GM19328 (cell line): Measurements from ENCODE around the gene NFATC1.

Source experiments
- ATAC-seq: cut with Tn5 transposase; IDR thresholded peaks from one replicate; pipeline ENCODE4 v1.9.1; 2021; ENCODE audit warnings: mild to moderate bottlenecking, moderate library complexity; ENCODE audit not compliant: unreplicated experiment

NFATC1 gene

DNA sequence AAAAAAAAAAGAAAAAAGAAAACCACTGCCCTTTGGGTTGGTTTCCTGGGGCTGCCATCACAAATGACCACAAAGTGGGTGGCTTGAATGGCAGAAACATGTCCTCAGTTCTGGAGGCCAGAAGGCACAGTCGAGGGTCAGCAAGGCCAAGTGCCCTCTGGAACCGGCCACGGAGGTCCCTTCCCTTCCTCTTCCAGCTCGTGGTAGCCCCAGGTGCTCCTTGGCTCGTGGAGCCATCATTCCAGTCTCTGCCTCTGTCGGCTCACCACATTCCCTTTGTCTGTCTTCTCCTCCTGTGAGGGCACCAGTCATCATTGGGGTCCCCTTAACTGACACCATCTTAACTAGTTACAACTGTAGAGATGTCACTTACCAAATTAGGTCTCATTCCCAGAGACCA is 8.5 kb upstream of the NFATC1 start:
- no peak for ATAC-seq

DNA sequence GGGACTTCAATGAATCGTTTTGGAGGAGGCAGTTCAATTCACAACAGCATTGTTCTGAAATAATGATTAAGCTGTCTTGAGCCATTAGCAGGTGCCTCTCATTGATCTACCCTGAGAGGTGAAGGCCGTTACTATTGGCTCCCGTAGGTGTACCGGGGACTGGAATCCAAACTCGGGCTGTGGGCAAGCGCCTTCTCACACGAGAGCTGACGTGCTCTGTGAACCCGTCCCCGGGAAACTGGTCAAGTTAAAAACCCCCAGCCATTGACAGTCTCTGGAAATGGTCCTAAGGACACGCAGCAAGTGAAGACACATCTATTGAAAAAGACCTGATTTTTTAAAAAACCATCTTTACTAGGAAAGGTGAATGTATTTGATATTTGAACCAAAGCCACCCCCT is 8.1 kb upstream of the NFATC1 start:
- no peak for ATAC-seq

DNA sequence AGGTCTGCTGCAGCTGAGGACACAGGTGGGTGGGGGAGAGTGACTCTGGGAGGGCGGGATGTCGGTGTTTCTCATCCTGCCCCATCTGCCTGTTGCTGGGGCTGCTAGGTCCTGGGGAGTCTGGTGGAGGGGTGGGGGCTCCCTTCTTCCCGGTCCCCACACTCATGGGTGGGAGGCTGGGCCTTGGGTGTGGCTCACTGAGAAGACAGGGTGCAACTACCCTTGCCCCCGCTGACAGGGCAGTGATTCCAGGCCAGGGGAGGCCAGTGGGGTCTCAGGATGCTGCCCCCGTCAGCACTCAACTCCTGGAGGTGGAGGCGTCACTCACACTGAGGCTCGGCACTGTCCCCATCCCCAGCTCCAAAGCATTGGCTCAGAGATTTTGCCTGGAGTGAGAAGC is 7.7 kb upstream of the NFATC1 start:
- no peak for ATAC-seq

DNA sequence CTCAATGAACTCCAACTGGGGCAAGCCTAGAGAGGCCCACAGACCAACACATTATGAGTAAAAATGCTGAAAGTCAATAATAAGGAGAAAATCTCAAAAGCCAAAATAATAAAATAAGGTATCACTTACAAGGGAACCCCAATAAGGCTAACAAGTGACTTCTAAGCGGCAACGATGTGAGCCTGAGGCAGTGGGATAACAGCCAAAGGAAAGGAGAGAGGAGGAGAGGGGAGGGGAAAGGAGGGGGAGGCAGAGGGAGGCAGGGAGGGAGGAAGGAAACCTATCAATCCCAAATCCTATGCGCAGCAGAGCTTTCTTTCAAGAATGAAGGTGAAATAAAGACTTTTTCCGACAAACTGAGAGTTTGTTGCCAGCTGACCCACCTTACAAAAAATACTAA is 6.0 kb upstream of the NFATC1 start:
- no peak for ATAC-seq

DNA sequence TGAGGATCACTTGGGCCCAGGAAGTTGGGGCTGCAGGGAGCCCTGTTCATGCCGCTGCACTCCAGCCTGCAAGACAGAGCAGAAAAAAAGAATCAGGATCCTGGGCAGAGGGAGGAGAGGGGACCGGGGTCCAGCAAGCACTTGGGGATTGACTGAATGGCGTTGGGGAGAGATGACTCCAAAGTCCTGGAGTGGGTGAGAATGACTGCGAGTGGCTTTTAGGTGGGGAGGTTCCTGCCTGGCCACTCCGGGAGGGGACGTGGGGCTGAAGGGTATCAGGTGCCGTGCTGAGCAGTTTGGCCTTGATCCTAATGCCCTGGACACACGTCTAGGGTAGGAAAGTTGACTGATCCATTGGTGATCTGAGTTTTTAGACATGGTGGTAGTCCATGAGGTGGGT is 3.5 kb upstream of the NFATC1 start:
- ATAC-seq, result no peak

DNA sequence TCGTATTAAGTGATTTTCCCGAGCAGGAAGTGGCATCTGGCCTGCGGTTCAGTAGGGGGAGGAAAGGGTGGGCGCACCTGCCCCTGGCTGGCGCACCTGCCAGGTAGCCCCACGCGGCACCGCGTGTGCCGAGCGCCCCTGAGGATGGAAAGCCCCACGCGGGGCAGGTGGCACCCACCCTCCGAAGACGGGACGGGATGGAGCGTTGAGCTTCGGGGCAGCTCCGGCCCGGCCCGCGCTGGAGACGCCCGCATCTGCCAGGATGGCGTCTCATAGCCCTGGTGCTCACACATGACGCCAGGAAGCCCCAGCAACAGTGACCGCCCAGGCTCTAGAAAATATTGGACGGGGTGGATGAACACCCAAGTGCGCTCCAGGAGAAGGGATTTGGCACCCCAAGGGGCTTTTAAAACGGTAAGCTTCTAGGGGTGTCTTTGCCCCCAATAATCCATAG is 2.5 kb upstream of the NFATC1 start:
- no peak for ATAC-seq

DNA sequence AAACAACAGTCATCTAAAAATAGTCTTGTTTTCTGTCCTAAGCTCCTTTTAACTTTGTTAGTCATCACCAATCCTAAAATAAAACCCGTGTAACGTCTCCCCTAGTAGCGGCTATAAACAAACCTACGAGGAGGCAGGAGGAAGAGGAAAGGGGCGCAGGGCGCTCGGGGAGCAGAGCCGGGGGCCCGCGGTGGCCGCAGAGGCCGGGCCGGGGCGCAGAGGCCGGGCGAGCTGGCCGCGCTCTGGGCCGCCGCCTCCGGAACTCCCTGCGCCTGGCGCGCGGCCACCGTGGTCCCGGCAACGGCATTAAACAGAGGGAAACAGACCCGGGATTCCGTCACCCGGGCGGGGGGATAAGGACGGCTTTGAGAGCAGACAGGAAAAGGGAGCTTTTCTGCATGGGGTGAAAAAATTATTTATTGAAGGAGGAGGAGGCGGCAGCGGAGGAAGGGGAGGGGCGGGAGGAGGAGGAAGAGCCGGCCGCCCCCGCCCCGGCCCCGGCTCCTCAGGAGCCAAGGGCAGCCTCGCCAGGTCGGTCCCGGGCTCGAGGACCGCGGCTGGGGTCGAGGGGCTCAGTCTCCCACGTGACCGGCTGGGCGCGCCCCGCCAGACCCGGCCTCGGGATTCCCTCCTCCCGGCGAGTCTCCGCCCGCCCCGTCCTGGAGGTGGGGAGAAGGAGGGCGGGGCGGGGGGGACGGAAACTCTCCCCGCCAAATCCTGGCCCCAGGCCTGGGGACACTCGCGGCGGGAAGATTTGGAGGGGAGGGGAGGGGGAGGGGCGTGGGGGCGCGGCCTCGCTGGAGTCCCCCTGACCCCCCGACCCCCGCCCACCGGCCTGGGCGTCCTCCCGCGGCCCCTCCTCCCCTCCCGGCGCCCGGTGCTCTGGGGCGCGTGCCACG is 1.8 kb upstream of the NFATC1 start:
- no peak for ATAC-seq

DNA sequence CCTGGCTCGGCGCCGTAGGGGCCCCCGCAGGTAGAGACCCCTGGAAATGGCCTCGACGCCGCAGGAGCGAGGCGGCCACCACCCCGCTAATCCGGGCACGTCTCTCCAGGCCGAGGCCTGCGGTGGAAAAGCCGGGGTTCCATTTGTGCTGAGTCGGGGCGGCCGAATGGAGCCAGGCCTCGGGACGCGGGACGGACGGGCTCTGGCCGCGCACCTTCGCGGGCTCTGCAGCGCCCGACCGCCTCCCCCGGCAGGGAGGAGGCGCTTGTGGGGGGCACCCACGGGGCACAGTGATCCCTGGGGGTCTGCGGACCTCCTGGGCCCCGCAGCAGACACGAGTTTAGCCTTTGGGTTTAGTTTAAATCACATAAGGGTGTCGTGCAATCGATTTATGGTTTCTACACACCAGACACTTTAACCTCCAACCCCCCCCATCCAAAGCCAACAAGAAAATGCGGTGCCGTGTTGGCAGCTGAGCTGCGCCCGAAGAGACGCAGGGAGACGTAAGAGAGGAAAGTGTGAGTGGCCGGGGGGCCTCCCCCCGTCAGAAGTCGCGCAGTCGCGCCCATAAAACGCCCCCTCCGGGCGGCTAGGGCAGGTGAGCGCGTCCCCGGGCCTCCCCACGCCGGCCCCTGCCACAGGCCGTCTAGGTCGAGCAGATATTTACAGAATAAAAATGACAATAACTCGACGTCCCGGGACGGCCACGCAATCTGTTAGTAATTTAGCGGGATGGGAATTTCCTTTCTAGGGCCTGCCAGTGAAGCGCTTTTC is 1.0 kb upstream of the NFATC1 start:
- no peak for ATAC-seq

DNA sequence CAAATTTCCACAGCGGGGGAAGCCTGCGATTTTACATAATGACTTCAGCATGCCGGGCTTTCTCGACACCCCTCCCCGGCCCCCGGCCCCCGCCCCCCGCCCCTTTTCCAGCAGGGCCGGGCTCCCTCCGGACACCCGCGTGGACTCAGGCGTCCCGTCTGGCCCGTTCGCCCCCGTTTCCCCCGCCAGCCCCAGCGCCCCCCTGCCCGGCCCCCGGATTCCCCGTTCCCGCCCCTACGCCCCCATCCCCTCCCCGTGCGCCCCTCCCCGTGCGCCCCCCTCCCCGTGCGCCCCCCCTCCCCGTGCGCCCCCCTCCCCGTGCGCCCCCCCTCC is 456 bp upstream of the NFATC1 start:
- no peak for ATAC-seq

DNA sequence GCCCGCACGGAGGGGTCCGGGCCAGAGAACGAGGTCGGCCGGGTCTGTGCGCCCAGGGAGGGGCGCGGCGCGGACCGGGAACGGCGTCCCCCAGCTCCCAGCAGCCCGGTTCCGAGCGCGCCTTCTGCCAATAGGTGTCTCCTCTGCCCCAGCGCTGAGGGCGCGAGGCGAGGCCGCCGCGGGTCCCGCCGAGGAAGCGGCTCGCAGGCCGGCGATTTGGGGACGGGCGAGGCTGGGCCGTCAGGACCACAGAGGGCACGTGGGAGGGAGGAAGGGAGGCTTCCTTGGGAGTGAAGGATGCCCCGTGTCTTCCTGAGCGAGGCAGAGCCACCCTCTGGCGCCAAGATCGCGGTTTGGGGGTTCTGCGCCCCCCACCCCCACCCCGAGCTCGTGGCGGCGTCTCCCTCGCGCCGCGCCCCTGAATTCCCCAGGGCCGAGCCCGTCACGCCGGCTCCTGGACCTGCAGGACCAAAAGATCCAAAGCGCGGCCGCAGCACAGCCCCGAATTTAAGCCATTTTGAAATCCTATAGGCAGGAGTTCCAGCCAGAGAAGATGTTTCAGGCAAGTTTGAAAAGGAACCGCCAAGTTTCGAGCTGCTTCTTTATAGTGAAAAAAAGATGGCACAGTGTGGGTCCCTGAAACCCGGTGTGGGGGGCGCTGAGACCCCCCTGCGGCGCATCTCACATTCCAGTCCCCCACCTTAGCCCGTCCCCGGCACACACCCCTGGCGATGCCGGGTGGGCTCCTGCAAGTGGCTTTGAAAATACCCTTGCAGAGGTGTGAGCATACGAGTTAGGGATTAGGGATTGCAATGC is 909 bp downstream of the NFATC1 start:
- ATAC-seq, result peak; percentile 27

DNA sequence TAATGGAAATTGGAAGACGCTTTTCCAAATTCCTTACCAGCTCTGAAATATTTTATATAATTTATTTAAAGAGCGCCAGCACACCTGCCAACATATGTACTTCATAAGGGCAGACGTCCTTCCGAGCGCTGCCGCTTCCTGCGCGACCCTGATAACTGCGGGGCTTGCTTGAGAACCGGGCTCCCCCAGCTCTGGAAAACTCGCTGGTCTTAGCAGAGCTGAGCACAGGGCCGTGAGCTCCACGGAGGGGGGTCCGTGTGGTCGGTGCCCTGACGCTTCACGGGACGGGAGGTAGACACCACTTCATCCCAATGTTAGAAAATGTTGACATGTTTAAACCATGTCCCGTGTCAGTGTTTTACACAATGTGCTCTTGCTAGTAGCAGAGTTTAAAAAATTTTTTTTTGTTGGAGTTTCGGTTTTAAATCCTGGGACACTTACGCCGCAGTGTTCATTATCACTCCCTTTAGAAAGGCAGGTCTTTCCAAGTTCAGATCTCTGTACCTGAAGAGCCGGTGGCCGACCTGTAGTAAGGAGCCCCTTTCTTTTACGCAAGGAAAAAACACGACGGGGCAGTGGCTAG is 1.6 kb downstream of the NFATC1 start:
- no peak for ATAC-seq

DNA sequence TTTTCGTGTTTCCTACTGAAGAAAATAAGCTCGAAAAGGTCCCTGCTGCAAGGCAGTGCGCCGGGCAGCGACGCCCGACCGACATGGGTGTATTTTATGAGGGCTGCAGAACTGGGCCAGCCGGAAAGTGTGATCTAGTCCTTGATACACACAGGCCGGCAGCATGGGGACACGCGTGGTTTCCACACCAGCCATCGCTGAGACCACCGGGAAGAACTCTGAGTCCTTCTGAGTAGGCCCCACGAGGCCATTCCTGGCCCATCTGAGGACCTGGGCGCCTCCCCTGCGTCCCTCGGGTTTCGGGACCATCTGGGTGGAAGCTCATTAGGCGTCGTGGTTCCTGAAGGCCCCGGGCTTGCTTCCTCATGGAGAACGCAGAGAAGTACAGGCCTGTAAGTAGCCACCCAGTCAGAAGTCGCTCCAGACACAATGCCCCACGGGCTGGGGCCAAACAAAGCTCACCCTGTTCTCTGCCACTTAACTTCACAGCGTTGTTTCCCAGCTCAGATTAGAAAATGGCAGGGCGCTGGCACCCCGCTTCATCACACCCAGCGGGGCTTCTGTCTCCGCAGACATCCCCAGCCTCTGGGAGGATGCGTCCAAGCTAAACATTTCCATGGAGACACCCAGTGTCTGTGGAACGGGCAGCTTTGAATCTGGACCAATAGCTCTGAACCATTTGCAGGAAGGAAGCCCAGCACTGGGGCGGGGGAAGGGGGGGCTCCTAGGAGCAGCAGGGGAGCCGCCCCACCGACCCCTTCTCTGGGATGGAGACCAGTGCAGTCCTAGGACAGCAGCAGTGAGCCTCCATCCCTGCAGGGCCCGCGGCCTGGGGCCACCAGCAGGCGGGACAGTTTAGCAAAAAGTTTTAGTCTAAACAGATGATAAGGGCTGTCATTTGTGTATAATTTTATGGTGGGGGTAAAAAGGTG is 2.4 kb downstream of the NFATC1 start:
- ATAC-seq, result no peak

DNA sequence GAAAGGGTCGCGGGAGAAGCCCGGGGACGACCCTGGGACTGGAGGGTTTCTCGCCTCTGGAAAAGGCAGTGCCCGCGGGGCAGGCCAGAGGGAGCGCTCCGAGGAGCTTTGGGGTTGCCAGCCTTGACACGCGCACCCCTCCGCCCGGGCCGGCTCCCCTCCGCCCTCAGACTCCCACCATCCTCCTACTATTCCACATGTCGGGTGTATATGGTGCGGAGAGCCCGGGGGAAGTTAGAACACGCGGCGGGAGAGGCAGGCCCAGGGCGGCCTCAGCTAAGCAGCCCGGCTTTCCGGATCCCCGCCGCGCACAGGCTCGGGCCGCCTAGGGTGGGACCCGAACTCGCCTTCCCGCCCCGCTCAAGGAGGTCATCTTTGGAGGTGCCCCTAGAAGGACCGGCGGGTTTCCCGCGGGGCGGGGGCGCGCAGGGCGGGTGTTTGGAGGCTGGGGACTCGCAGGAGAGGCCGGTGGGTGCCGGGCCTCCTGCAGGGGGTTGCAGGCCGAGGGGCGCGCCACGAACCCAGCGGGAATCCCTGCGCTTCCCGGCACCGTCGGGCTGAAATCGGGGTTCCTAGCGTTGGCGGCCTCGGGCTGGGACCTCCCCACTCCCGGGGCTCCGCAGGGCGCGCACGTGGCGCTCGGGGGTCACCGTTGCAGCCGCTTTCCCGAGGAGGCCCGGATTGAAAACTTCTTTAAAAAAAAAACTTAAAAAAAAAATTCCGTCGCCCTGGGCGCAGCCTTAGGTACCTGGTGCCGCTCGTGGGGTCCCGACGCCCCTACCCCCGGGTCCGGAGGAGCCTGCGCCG is 3.7 kb downstream of the NFATC1 start:
- no peak for ATAC-seq

DNA sequence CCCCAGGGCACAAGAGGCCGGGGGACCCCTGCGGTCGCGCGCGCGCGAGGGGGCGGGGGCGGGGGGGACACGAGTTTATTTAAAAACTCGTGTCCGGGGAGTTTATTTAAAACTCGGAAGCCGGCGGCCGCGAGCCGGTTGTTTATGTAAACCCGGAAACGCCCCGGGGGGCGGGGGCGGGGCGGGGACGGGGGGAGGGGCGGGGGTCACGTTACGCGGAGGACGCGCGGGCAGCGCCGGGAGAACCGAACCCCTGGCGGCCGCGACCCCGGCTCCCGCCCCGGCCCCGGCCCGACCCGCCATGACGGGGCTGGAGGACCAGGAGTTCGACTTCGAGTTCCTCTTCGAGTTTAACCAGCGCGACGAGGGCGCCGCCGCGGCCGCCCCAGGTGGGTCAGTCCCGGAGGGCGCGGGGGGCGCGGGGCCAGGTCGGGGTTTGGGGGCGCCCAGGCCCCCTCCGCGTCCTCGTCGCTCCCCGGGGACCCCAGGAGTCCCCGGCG is 4.4 kb downstream of the NFATC1 start:
- no peak for ATAC-seq

DNA sequence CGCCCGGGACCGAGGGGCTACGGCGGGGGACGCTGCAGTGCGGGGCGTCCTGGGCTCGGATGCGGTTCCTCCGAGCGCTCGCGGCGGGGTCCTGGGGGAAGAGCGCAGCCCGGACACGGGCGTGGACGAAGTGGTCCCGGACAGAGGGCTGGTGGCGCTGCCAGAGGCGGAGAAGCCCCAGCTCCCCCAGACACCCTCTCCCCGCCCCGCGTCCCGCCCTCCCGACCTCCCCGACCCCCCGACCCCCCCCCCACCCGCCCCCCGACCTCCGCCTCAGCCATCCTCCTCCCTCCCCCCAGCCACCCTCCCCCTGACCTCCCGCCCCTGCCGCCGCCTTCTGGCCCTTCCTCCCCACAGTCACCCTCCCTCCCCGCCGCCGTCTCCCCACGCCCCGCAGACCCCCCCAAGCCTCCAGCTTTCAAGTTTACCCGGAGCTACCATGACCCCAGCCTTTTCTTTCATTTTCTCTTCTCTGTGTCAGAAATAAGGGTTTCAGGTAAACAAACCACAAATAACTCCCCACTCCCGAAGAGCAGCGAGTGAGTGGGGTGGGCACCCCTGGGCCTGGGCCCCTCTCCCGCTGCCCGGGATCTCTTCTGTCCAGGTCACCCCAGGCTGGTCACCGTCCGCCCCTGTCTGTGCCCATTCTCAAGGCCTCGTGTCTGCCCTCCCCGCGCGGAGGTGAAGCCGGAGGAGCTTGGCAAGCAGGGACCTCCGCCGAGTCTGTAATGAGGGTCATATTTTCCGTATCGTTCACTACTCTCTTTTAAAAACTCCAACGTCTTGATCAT is 5.1 kb downstream of the NFATC1 start:
- ATAC-seq, result no peak

DNA sequence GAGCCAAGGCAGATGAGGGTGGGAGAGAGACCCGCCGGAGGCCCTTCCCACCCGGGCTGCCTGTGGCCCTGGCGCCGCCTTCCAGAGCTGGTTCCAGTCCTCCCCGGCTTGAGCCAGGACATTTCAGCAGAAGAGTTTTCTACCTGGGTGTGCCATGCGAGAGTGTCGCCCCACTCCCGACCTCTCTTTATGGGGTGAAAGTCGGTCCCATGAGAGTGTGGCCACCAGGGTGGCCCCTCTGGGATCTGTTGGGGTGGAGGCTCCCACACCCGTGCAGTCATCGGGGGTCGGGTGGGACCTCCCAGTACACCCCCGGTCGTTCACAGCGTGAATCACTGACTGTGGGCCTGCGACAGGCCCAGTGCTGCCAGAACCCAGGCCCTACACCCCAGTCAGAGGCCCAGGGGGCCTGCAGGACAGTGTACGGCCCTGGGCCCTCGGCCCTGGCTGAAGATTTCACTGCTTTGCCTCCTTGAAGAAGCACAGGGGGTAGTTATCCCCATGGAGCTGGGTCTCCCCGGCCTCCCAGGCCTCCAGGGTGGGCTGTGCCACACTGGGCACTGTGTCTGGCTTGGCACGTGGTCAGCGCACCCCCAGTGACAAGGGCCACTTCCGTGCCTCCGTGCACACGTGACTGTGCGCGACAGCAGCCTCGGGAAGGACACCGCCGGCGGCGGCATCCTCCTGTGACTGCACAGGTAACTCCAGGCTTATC is 5.9 kb downstream of the NFATC1 start:
- no peak for ATAC-seq

DNA sequence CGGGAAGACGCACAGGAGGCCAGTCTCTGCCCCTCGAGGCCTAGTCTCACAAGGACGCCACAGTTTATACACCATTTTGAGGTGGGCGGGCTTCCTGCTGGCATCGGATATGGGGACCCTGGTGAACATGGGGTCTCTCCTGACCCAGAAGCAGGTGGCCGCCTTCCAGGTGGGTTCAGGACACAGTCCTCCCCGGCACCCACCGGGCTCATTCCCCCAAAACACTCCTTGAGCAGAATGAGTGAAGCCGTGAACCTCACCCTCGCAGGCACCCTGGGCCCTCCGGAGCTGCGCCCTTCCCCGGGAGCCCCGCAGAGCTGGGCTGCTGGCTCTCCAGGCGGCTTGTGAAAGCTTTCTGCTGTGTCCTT is 6.5 kb downstream of the NFATC1 start:
- no peak for ATAC-seq
